ENCODE results near the gene KHDC3L.
"Not testable (repeated sequence)": the region's sequence is repeated elsewhere in the genome, so short reads cannot be mapped to it uniquely, and the experiment has no call there.

Gene KHDC3L

DNA sequence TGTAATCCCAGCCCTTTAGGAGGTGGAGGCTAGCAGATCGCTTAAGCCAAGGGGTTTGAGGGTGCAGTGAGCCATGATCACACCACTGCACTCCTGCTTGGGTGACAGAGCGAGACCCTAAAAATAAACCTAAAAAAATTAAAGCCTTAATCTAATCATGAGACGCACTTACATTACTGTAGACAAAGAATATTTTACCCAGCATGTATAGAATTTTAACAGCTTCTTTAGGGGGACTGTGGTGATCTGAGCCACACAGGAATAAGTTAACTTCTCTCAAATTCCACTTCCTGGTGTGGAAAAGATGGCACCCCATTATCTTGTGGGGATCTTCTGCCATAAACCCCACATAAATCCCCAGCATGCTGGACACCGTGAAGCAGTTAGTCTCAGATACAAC lies 9.5 kb downstream of the KHDC3L start:
- no peak for DNase-seq

- DNase-seq, result no peak
These were observed 10.1 kb downstream of the KHDC3L start for GRCh38 chr6:73372516-73372915.

- DNase-seq, result no peak
These were observed 12.8 kb downstream of the KHDC3L start for GRCh38 chr6:73375216-73375615.

DNA sequence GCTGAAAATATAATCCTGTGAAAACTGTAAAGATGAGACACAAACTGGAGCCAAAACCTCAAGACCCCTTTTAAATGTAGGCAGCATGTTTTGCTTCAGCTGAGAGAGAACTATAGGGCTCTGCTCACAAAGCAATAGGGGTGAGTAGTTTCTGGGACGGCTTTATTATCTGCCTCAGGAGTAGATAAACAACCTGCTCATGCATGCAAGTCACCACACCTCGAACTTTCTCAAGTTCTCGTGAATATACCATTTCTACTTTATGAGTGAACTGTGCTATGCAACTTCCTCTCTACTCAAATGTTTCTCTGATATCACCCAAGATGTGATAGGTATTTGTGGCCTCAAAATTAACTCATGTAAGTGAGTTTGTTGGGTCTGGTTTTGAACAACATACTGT lies 14.8 kb downstream of the KHDC3L start:
- DNase-seq, result peak in 1 of 5 experiments; percentile 43

DNA sequence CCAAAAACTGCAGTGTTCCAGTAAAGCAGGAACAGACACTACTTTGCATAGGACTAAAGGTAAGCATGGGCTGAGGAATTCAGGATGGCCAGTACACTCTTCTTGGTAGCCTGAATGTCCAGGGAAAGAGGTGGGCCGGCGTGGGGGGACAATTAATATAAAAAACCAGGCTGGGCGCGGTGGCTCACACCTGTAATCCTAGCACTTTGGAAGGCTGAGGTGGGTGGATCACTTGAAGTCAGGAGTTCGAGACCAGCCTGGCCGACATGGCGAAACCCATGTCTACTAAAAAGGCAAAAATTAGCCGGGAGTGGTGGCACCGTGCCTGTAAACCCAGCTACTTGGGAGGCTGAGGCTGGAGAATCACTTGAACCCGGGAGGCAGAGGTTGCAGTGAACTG lies 19.1 kb downstream of the KHDC3L start:
- DNase-seq, result not testable (repeated sequence)

GRCh38 chr6:73382462-73383113 lies 20.1 kb downstream of the KHDC3L start:
- no peak for DNase-seq

- DNase-seq, result peak in 1 of 5 experiments; percentile 11
These were observed 26.0 kb downstream of the KHDC3L start for GRCh38 chr6:73388433-73388799.

DNA sequence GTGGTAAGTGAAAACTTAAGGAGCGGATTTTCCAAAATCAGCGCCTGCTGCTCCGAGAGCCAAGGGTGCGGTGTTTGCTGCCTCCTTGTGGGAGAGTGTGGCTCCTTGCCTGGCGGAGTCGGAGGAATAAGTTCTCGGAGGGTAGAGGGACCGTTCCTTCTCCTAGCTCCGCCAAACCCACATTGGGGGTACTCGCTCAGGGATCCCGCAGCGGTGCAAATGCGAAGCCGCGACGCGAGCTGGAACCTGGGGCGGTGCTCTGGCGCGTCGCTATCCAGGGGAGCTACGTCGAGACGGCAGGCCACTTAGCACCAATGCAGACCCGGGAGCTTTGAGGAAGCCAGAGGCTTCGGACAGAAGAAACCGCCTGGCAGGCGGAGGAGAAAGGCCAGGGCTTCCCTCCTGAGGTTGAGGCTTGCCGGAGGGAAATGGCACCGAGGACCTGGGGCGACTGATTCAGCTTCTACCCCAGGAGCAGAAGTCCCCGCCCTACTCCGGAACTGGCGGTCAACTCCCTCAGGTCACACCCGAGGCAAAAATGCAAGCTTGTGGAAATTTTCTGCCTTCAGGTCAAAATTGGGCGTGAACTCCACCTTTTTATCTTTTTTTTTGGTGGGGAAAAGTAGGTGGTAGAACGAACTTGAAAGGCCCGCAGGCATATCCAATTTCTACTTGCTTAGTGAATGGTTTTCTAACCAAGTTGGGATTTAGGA lies 26.5 kb downstream of the KHDC3L start:
- peak in 4 of 5 experiments; percentile 18 to 80 (median 40) for DNase-seq

DNA sequence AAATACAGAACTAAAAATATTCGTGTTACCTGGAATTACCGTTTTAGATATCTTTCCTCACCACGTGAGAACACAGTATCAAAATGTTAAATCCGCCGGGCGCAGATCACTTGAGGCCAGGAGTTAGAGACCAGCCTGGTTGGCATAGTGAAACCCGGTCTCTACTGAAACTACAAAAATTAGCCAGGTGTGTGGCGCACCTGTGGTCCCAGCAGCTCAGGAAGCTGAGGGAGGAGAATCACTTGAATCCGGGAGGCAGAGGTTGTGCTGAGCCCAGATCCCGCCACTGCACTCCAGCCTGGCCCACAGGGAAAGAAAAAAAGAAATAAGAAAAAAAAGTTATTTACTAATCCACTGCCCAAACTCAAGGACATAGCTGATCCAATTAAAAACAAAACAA lies 27.4 kb downstream of the KHDC3L start:
- DNase-seq, result no peak

- DNase-seq, result no peak
These were observed 29.2 kb downstream of the KHDC3L start for GRCh38 chr6:73391675-73392074.

DNA sequence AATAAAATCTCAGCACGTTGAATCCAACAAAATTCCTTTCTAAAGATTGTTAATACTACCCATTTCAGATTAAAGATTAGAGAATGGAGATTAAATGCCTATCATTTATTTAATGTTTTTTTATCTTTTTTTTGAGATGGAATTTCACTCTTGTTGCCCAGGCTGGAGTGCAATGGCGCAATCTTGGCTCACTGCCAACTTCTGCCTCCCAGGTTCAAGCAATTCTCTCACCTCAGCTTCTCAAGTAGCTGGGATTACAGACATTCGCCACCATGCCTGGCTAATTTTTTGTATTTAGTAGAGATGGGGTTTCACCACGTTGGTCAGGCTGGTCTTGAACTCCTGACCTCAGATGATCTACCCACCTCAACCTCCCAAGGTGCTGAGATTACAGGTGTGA lies 29.7 kb downstream of the KHDC3L start:
- DNase-seq, result not testable (repeated sequence)

GRCh38 chr6:73393278-73393677 lies 30.8 kb downstream of the KHDC3L start:
- no peak for DNase-seq

- DNase-seq, result peak in 4 of 5 experiments; percentile 20 to 86 (median 40)
These were observed 32.3 kb downstream of the KHDC3L start, which contains the start of gene DDX43 for GRCh38 chr6:73394577-73395354. Gene DDX43, plus strand, starts transcription at chr6:73394828. Its CDS starts 78 bp downstream, at chr6:73394906.

GRCh38 chr6:73395875-73396274 lies 33.4 kb downstream of the KHDC3L start:
- DNase-seq, result no peak

DNA sequence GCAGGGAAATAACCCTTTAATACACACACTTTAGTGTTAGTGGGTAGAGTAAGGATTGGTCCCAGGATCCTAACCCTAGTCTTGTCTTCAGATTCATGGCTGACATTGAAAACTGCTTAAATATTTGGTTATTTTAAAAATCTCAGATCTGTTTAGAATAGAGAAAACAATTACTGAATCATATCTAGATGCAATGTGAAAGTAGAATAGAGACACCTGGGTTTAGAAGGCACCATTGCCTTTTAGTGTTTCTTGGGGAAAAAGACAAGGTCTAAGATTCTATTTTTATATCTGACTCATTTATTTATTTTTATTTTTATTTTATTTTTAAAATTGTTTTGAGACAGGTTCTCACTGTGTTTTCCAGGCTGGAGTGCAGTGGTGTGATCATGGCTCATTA lies 38.2 kb downstream of the KHDC3L start:
- DNase-seq, result no peak

DNA sequence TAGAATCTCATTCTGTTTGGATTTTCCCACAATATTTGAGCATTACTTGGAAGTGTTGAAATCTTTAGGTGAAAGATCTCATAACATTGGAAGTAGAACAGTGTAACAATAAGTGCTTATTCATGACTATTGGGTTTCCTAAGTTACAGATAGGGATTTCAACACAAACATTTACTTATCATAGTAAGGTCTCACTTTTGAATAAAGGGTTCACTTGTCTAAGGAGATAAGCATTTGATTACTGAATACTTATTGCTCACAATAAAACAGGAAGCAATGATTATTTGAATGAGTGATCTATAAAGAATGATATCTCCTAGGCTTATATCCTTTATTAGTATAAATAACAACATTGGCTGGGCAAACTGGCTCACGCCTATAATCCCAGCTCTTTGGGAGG lies 46.9 kb downstream of the KHDC3L start:
- no peak for DNase-seq

DNA sequence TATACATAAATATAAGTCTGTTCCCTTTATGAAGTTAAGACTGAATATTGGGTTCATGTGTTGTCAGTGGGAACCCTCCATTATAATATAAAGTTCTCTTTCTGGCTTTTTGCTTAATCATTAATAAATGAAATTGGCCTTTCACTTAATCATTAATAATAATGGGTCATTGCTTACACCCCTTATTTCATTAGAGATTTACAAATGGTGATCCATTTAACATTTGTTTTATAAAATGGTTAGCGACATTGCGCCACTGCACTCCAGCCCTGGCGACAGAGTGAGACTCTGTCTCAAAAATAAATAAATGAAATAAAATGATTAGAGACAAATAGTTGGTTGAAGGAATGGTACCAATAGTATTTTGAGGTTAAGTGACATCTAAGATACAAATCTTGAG lies 50.6 kb downstream of the KHDC3L start:
- no peak for DNase-seq
